ENCODE results near the gene SRMS.

SRMS gene

DNA sequence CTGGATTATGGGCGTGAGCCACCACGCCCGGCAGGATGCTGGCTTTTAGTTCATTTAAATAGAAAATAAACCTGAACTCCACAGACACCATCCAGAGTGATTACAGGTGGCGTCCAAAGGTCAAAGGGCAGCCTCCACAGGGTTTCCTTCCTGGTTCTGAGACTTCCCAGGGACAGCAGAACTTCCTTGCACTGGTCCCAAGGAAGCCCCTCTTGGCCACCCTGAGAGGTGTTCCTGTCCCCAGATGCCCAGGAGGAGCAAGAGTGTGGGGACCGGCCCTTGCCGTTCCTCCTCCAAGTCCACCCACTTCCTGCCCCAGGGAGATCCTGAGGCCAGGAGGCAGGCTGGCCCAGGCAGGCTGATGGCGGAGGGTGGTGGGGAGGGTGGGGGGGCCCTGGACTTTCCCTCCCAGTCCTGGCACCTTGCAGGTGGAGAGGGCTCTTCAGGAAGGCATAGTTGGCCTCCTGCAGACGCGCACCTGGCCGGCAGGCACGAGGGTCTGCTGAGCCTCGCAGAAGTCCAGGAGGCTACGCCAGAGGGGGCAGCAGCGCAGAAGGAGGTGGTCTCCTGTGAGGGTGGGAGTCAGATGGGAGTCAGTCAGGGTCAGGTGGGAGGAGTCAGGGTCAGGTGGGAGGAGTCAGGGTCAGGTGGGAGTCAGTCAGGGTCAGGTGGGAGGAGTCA is 11.4 kb upstream of the SRMS start:
- TF ChIP-seq, protein P1, sequence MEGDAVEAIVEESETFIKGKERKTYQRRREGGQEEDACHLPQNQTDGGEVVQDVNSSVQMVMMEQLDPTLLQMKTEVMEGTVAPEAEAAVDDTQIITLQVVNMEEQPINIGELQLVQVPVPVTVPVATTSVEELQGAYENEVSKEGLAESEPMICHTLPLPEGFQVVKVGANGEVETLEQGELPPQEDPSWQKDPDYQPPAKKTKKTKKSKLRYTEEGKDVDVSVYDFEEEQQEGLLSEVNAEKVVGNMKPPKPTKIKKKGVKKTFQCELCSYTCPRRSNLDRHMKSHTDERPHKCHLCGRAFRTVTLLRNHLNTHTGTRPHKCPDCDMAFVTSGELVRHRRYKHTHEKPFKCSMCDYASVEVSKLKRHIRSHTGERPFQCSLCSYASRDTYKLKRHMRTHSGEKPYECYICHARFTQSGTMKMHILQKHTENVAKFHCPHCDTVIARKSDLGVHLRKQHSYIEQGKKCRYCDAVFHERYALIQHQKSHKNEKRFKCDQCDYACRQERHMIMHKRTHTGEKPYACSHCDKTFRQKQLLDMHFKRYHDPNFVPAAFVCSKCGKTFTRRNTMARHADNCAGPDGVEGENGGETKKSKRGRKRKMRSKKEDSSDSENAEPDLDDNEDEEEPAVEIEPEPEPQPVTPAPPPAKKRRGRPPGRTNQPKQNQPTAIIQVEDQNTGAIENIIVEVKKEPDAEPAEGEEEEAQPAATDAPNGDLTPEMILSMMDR (IDR thresholded peaks at IDR 0.05; ENCODE audit: low read depth, low read length): no peak
- no peak for DNase-seq (ENCODE audit: low read depth in 2 of 2)

DNA sequence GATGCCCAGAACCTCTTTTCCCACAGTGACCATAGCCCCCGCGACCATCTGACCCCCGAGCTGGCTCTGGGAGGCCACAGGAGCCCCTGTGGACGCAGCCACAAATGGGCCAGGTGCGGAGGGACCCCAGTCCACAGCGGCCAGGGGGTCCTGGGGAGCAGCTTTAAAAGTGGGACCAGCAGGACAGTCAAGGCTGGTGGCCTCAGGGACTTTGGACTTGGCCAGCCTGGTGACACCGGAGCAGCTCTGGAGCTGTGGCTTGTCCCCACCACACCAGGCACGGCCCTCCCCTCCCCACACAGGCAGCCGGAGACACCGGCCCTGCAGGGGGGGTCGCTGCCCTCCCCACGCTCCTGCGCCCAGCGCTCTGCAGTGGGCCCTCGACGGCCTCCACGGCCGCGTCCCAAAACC is 9.9 kb upstream of the SRMS start:
- no peak overlapping the region for H3K4me3 ChIP-seq (replicated peaks in 1 of 2; ENCODE audit: low read depth in 2 of 2, low read length in 2 of 2)
- TF ChIP-seq, protein P1 (IDR thresholded peaks at IDR 0.05; ENCODE audit: low read depth, low read length): no peak
- no peak for DNase-seq (ENCODE audit: low read depth in 2 of 2)

More for the DNA sequence above, 11.4 kb upstream of the SRMS start:
- no peak overlapping the region for H3K4me3 ChIP-seq (replicated peaks in 1 of 2; ENCODE audit: low read depth in 2 of 2, low read length in 2 of 2)

DNA sequence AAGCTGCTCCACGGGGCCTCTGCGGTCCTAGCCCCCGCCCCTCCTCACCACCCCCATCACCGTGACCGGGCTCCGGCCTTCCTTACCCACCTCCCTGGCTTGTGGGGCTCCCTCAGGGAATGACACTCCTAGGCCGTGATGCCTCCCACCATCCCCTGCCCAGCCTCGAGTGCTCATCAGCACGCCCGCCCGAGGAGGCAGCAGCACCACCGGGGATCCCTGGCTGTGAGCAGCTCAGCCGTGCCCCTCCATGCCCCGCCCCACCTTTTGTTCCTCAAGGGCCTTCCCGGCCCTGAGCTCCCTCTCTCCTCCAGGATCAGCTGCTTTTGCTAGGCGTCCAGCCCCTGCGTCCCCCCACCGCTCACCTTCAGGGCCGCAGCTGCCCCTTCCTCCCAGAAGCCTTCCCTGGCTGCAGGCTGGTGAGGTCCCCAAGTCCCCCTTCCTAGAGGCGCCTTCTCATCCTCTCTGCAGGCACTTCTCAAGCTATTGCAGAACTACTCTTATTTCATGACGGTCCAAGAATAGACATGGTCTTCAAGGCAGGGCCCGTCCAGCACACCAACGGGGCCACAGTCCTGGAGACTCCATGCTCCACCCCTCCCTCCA is 9.4 kb upstream of the SRMS start:
- H3K4me3 ChIP-seq (replicated peaks in 1 of 2; ENCODE audit: low read depth in 2 of 2, low read length in 2 of 2): no peak overlapping the region
- TF ChIP-seq, protein P1 (IDR thresholded peaks at IDR 0.05; ENCODE audit: low read depth, low read length): no peak
- no peak for DNase-seq (ENCODE audit: low read depth in 2 of 2)

DNA sequence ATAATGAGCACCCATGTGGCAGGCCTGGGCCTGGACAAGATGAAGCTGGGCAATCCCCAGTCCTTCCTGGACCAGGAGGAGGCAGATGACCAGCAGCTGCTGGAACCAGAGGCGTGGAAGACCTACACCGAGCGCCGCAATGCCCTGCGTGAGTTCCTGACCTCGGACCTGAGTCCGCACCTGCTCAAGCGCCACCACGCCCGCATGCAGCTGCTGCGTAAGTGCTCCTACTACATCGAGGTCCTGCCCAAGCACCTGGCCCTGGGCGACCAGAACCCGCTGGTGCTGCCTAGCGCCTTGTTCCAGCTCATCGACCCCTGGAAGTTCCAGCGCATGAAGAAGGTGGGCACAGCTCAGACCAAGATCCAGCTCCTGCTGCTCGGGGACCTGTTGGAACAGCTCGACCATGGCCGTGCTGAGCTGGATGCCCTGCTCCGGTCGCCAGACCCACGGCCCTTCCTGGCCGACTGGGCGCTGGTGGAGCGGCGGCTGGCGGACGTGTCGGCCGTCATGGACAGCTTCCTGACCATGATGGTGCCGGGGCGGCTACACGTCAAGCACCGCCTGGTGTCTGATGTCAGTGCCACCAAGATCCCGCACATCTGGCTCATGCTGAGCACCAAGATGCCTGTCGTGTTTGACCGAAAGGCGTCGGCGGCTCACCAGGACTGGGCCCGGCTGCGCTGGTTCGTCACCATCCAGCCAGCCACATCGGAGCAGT is 8.3 kb upstream of the SRMS start:
- TF ChIP-seq, protein P1 (IDR thresholded peaks at IDR 0.05; ENCODE audit: low read depth, low read length): no peak
- no peak for DNase-seq (ENCODE audit: low read depth in 2 of 2)
- no peak overlapping the region for H3K4me3 ChIP-seq (replicated peaks in 1 of 2; ENCODE audit: low read depth in 2 of 2, low read length in 2 of 2)

DNA sequence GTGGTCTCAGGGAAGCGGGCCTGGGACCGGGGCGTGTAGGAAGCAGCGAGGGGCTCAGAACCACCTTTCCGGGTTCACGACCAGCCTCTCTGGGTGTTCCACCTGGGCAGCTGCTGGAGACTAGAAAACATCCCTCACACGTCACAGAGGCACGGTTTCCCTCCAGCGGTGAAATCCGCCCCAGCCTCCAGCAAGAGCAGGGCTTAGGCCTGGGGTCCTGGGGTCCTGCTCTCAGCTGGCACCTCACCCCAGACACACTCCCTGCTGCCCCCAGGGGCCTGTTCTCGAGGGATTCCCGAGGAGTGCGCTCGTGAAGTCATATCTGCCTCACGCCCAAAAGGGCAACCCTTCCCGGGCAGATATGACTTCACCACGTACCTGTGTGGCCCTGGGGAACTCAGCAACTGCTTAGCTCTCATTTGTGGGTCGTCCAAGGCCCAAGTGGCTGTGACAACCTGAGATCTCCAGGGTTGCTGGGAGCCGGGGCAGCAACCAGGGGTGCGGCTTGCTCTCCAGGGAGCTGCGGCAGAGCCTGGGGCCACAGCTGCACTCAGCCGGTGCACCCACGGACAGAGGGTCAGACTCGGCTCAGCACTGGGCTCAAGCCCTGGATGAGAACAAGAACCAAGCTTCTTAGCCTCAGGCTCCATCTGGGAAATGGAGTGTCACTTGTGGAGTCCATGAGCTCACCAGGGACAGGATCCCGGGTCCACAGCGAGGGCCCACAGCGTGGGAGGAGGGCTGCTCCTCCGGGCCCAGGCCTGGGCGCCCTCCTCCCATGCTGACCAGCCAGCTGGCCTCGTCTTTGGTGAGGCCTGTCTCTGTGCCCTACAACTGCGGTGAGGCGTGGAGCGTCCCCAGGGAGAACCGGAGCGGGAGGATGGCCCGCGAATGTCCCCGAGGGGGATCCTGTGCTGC is 7.1 kb upstream of the SRMS start:
- DNase-seq (ENCODE audit: low read depth in 2 of 2): no peak
- peak overlapping the region; percentile 62 to 63 for H3K4me3 ChIP-seq (replicated peaks in 1 of 2; ENCODE audit: low read depth in 2 of 2, low read length in 2 of 2)
- TF ChIP-seq, protein P1 (IDR thresholded peaks at IDR 0.05; ENCODE audit: low read depth, low read length): no peak

DNA sequence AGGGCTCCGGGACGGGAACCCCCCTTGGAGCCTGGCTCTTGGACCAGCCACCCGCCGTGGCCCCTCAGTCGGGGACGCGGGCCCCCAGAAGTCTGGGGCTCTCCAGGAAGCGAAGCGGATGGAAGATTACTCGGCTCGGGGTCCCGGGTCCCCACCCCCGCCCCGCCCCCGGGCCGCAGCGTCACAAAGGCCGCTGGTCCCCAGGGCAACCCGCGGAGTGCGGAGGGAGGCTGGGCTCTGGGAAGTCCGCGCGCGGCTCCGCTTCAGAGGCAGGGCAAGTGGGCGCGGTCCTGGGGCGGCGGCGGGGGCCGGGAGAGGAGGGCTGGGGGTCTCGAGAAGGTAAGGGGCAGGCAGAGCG is 6.4 kb upstream of the SRMS start, which contains the start of gene FNDC11:
Gene FNDC11, plus strand, starts transcription at position 227 of the 358 bp plus-strand sequence. CDS start 1,505 bp downstream, outside the sequence.
- DNase-seq (ENCODE audit: low read depth in 2 of 2): peak; percentile 20 to 36
- H3K4me3 ChIP-seq (replicated peaks in 1 of 2; ENCODE audit: low read depth in 2 of 2, low read length in 2 of 2): peak within 1 kb of the TSS; percentile 62 to 63
- TF ChIP-seq, protein P1 (IDR thresholded peaks at IDR 0.05; ENCODE audit: low read depth, low read length): no peak
